GM12878 (cell line): ENCODE results near the gene CALHM1. TPM values are rescaled to one million over a fixed set of nuclear protein-coding genes. Genes with fewer than 3 reads are reported as not detected.

ENCODE experiments used
- ATAC-seq: fragments of 200-7000 bp; cut with Tn5 transposase; 3 replicates; pipeline ENCODE4 v1.9.1; 2020; ENCODE audit warnings: mild to moderate bottlenecking, moderate library complexity
- BruUV-seq: library from RNA; stranded (reverse); fragments of 400-500 nt; replicated peaks from 2 replicates; lab custom pipeline; 2021; lab: Mats Ljungman, UMichigan
- CTCF ChIA-PET: fragments of 300-600 bp; sonication (Branson Sonifier 250); formaldehyde crosslinking; extraction: SDS; loops from one replicate; lab custom pipeline; 2021; ENCODE audit warnings: inconsistent platforms; lab: Yijun Ruan, JAX
- POLR2A ChIA-PET: fragments of 350-600 bp; formaldehyde crosslinking; extraction: SDS; loops from one replicate; lab custom pipeline; 2021; ENCODE audit warnings: inconsistent platforms; lab: Charles Lee
- RAD21 ChIA-PET: fragments of 300-600 bp; sonication (Branson Sonifier 250); formaldehyde crosslinking; loops from one replicate; lab custom pipeline; 2023; ENCODE audit warnings: antibody characterized with exemption; ENCODE audit not compliant: unreplicated experiment; lab: Charles Lee
- SMC1A ChIA-PET: fragments of 300-600 bp; sonication (Branson Sonifier 250); formaldehyde crosslinking; loops from one replicate; lab custom pipeline; 2023; ENCODE audit not compliant: unreplicated experiment, uncharacterized antibody; lab: Charles Lee
- DNase-seq: peaks from one replicate; pipeline ENCODE4 v3.0.0-alpha.2; 2011; ENCODE audit warnings: low read depth, low spot score
- FAIRE-seq: peaks from 3 replicates; lab custom pipeline; 2011; peaks lifted over from hg19 to GRCh38; lab: Jason Lieb, UNC
- H2AFZ ChIP-seq: 2 replicates; pipeline ENCODE4 v1.6.0; 2011; ENCODE audit warnings: low read depth, low read length, control low read depth; ENCODE audit not compliant: control insufficient read depth
- H3K27ac ChIP-seq: 2 replicates; pipeline ENCODE4 v1.5.1; 2011; ENCODE audit warnings: control low read depth; ENCODE audit not compliant: control insufficient read depth, insufficient read depth
- H3K27me3 ChIP-seq, 2 experiments: replicated peaks in 1 of 2; 2 replicates each; pipeline versions ENCODE4 v1.6.0 to v1.6.1; 2011; ENCODE audit warnings: low read length in 1 of 2; ENCODE audit not compliant: control insufficient read depth in 2 of 2, insufficient read depth in 2 of 2
- H3K36me3 ChIP-seq, 2 experiments: 2 replicates each; pipeline ENCODE4 v1.5.1; 2011; ENCODE audit warnings: low read length in 1 of 2; ENCODE audit not compliant: control insufficient read depth in 2 of 2, insufficient read depth in 2 of 2
- H3K4me1 ChIP-seq: 2 replicates; pipeline ENCODE4 v1.6.1; 2011; ENCODE audit warnings: mild to moderate bottlenecking, low read length, moderate library complexity, mixed read lengths; ENCODE audit not compliant: control insufficient read depth, insufficient read depth
- H3K4me2 ChIP-seq: 2 replicates; pipeline ENCODE4 v1.6.0; 2011; ENCODE audit warnings: control low read depth; ENCODE audit not compliant: control insufficient read depth, insufficient read depth
- H3K4me3 ChIP-seq: fragments of 200-600 bp; sonication (generic); 2 replicates; pipeline ENCODE4 v1.5.1; 2016
- H3K79me2 ChIP-seq: 2 replicates; pipeline ENCODE4 v1.6.0; 2011; ENCODE audit warnings: low read length; ENCODE audit not compliant: control insufficient read depth, insufficient read depth
- H3K9ac ChIP-seq: 2 replicates; pipeline ENCODE4 v1.8.0; 2011; ENCODE audit warnings: low read length, control low read depth, mixed read lengths; ENCODE audit not compliant: control insufficient read depth, insufficient read depth
- H3K9me3 ChIP-seq: replicated peaks from 3 replicates; pipeline ENCODE4 v1.5.1; 2011; ENCODE audit warnings: mild to moderate bottlenecking, low read length; ENCODE audit not compliant: control insufficient read depth, insufficient read depth
- H4K20me1 ChIP-seq: 2 replicates; pipeline ENCODE4 v1.6.0; 2011; ENCODE audit not compliant: control insufficient read depth, insufficient read depth
- BACH1 ChIP-seq: fragments of 450-650 bp; IDR thresholded peaks from 2 replicates; pipeline ENCODE4 v1.6.1; 2017; ENCODE audit warnings: mild to moderate bottlenecking, borderline replicate concordance
- DPF2 ChIP-seq: fragments of 450-650 bp; IDR thresholded peaks from 2 replicates; pipeline ENCODE4 v1.6.1; 2017; ENCODE audit warnings: mild to moderate bottlenecking
- EGR1 ChIP-seq, 2 experiments: IDR thresholded peaks; 1 replicate in 1 of 2; 2 replicates in 1 of 2; pipeline ENCODE4 v1.6.1; 2011 to 2012; ENCODE audit warnings: low read depth in 2 of 2, low read length in 2 of 2, borderline replicate concordance in 1 of 2, mild to moderate bottlenecking in 1 of 2, moderate library complexity in 1 of 2
- EZH2 ChIP-seq: IDR thresholded peaks from 2 replicates; pipeline ENCODE4 v1.6.1; 2012; ENCODE audit warnings: low read depth, mild to moderate bottlenecking, control low read depth, inconsistent platforms, low read length, borderline replicate concordance; ENCODE audit not compliant: control insufficient read depth
- LARP7 ChIP-seq: fragments of 450-650 bp; IDR thresholded peaks from 2 replicates; pipeline ENCODE4 v1.6.1; 2017; ENCODE audit warnings: mild to moderate bottlenecking
- SUZ12 ChIP-seq: fragments of 200-600 bp; sonication (generic); IDR thresholded peaks from one replicate; pipeline ENCODE4 v1.6.1; 2018; ENCODE audit warnings: antibody characterized with exemption, mild to moderate bottlenecking; ENCODE audit not compliant: unreplicated experiment
- WGBS: methylation state at CpG from one replicate; pipeline ENCODE4 v1.1.6; 2016; ENCODE audit warnings: low lambda C conversion rate; ENCODE audit not compliant: insufficient replicate concordance, insufficient coverage; ENCODE audit errors: missing lambda C conversion rate; 5-methylcytosine and 5-hydroxymethylcytosine counted together
- in situ Hi-C: fragments of 300-500 bp; cut with MboI; formaldehyde crosslinking; loops from 9 replicates; pipeline ENCODE4 v1.14.3; 2018; ENCODE audit warnings: mixed read lengths
- intact Hi-C: fragments of 100-400 bp; cut with micrococcal nuclease; formaldehyde crosslinking; loops from one replicate; pipeline ENCODE4 v1.14.2; 2022; ENCODE audit not compliant: unreplicated experiment
- polyA plus RNA-seq, 11 experiments: library from polyadenylated mRNA; depleted of rRNA in 4 of 11; unstranded in 6 of 11; stranded (reverse) in 5 of 11; fragments of >200 nt; fragmentation: Nextera tagmentation in 4 of 11; fragmentation: Illumina TruSeq in 1 of 11; extraction: Ambion mirVana in 4 of 11; extraction: Trizol in 1 of 11; gene quantifications; 1 replicate in 1 of 11; 2 replicates in 10 of 11; pipeline versions ENCODE4 v1.2.1 to v1.2.3, GENCODE V29; 2011 to 2016; ENCODE audit warnings: inconsistent platforms in 2 of 11, missing spikeins in 2 of 11, low read depth in 1 of 11
- total RNA-seq, 4 experiments: library from RNA; depleted of rRNA in 3 of 4; stranded (reverse); fragments of >200 nt in 3 of 4; fragmentation: Illumina TruSeq in 1 of 4; extraction: Trizol in 1 of 4; gene quantifications; 2 replicates each; pipeline versions ENCODE4 v1.2.1 to v1.2.3, GENCODE V29; 2013 to 2021
- TF ChIP-seq, protein P1 (sequence below): IDR thresholded peaks from 2 replicates; pipeline ENCODE4 v1.6.1; 2012; ENCODE audit warnings: low read depth, low read length, improper control_type of control experiment

The CALHM1 gene
- total and polyA plus RNA-seq, 10 of the 15 experiments (the other 5 are each of a cell fraction or from before 2014, with no cell fraction given): 0.05 to 1.7 (median 0.17) TPM

GRCh38 chr10:103493916-103494877, 35.5 kb upstream of the CALHM1 start:
- FAIRE-seq: no peak
- no TSS peak for BruUV-seq
- intact Hi-C loops: loop anchor here (2.0 kb wide), 1 partner anchor 49 kb away; no protein-coding TSS in a partner anchor
- RAD21 ChIA-PET: interaction anchor here (0.9 to 1.4 kb wide), 3 partner anchors 11 to 303 kb away, joined by 3 read pairs; partner anchors contain the start of gene CALHM1
- peak; percentile 44 for ATAC-seq
- H3K4me1 ChIP-seq: peaks cover 10% of the 10 kb centered on the region
- no peak overlapping the region for H3K9ac ChIP-seq
- peak overlapping the region; percentile 21; the same call in 1 of the 2 replicates for H2AFZ ChIP-seq
- H4K20me1 ChIP-seq: peaks cover 3% of the 10 kb centered on the region; the same call in 1 of the 2 replicates
- no peaks in the 10 kb centered on the region for H3K79me2 ChIP-seq
- in situ Hi-C loops: no loop called here
- TF ChIP-seq, protein P1, sequence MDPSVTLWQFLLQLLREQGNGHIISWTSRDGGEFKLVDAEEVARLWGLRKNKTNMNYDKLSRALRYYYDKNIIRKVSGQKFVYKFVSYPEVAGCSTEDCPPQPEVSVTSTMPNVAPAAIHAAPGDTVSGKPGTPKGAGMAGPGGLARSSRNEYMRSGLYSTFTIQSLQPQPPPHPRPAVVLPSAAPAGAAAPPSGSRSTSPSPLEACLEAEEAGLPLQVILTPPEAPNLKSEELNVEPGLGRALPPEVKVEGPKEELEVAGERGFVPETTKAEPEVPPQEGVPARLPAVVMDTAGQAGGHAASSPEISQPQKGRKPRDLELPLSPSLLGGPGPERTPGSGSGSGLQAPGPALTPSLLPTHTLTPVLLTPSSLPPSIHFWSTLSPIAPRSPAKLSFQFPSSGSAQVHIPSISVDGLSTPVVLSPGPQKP: no peak
- TF ChIP-seq EGR1 (IDR thresholded peaks at IDR 0.05; ENCODE audit: borderline replicate concordance in 1 of 2, low read depth in 2 of 2, low read length in 2 of 2): peak in 1 of 2 experiments; percentile 37; a peak in 1 of 3 replicates
- 0 out of 2 replicates have a peak, but pooled peaks have one; percentile 27 for TF ChIP-seq LARP7
- TF ChIP-seq BACH1: peak; percentile 32; the same call in 1 of the 2 replicates
- TF ChIP-seq SUZ12: peak; percentile 82
- no peak for TF ChIP-seq EZH2
- TF ChIP-seq DPF2: peak; percentile 63
- TF ChIP-seq, all 136 proteins: peak for 5
- ChIA-PET CTCF (interaction anchor here (1.8 to 3.5 kb wide), 4 partner anchors 48 to 99 kb away, joined by 6 to 11 read pairs (median 9); no protein-coding TSS in a partner anchor), POLR2A (no interaction called here), SMC1A (no interaction called here)
- no peaks in the 10 kb centered on the region for H3K36me3 ChIP-seq
- H3K27me3 ChIP-seq: peaks cover 15% of the 10 kb centered on the region in 2 experiments
- under 1% methylated on average over 63 of the region's 92 CpGs for WGBS
- no peak for DNase-seq
- peak overlapping the region; percentile 57; the same call in 1 of the 2 replicates for H3K4me3 ChIP-seq
- H3K4me2 ChIP-seq: peak overlapping the region; percentile 79
- H3K9me3 ChIP-seq: no peaks in the 10 kb centered on the region
- no peak overlapping the region for H3K27ac ChIP-seq
